HG02852 (cell line): ENCODE measurements around the gene SFT2D2.

Experiments
- ATAC-seq: cut with Tn5 transposase; IDR thresholded peaks from one replicate; pipeline ENCODE4 v1.9.1; 2021; ENCODE audit warnings: mild to moderate bottlenecking, moderate library complexity; ENCODE audit not compliant: unreplicated experiment

Gene SFT2D2

DNA sequence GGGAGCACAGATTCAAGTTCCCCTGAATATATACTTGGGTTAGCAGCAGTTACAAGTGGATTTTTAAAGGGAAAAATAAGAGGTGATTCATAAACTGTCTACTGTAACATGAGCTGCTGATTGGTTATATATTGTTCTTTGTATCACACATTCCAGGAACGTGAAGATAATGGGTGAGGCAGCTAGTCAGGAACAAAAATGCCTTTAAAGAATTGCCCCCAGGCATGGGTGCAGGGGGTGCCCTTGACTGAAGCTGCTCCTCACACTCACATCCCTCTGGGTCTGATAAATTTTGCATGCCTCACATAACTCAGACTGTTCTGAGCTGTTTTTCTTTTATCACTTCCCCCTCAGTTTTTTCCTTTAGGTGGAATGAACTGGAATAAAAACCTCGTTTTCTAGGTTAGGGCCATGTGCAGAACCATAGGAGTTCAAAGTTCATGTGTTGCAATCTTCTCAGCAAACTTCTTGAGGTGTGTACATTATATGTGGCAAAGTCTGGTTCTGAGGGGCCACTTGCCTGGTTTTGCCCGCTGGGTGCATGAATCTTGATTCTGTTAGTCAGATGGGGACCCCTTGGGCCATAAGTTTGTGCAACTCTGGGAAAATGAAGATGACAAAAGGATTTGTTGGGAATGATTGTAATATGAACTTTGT is 76.0 kb downstream of the SFT2D2 start:
- no peak for ATAC-seq
